GM11168 (cell line): Measurements from ENCODE around the gene FAM83D.
"Not testable (repeated sequence)": the region's sequence is repeated elsewhere in the genome, so short reads cannot be mapped to it uniquely, and the experiment has no call there.

Experiments used
- in situ Hi-C: fragments of 300-500 bp; cut with MboI; formaldehyde crosslinking; loops from one replicate; pipeline ENCODE4 v1.12.0; 2022; ENCODE audit warnings: low sequenced_read_pairs; ENCODE audit not compliant: unreplicated experiment

Gene FAM83D

GRCh38 chr20:38931984-38932383 is 5.8 kb downstream of the FAM83D start:
- in situ Hi-C loops = no loop called here

GRCh38 chr20:38932457-38933120 is 6.4 kb downstream of the FAM83D start:
- in situ Hi-C loops = no loop called here

GRCh38 chr20:38934530-38934929 is 8.3 kb downstream of the FAM83D start:
- in situ Hi-C loops = no loop called here

GRCh38 chr20:38935285-38935684 is 9.1 kb downstream of the FAM83D start:
- in situ Hi-C loops = no loop called here

- in situ Hi-C loops = no loop called here
Observed at GRCh38 chr20:38935967-38936407, 9.8 kb downstream of the FAM83D start.

- in situ Hi-C loops = no loop called here
Observed at GRCh38 chr20:38937000-38937399, 10.8 kb downstream of the FAM83D start.

- in situ Hi-C loops = no loop called here
Observed at GRCh38 chr20:38937978-38938473, 11.8 kb downstream of the FAM83D start.

GRCh38 chr20:38939686-38940085 is 13.5 kb downstream of the FAM83D start:
- in situ Hi-C loops = no loop called here

GRCh38 chr20:38940644-38941043 is 14.4 kb downstream of the FAM83D start:
- in situ Hi-C loops = no loop called here

- in situ Hi-C loops = no loop called here
Observed at GRCh38 chr20:38941726-38942389, 15.6 kb downstream of the FAM83D start.

GRCh38 chr20:38945012-38945411 is 18.8 kb downstream of the FAM83D start:
- in situ Hi-C loops = no loop called here

GRCh38 chr20:38946836-38947235 is 20.6 kb downstream of the FAM83D start:
- in situ Hi-C loops = no loop called here

- in situ Hi-C loops = no loop called here
Observed at GRCh38 chr20:38947931-38948362, 21.7 kb downstream of the FAM83D start.

- in situ Hi-C loops = no loop called here
Observed at GRCh38 chr20:38950254-38950653, 24.0 kb downstream of the FAM83D start.

GRCh38 chr20:38951611-38952010 is 25.4 kb downstream of the FAM83D start:
- in situ Hi-C loops = no loop called here

GRCh38 chr20:38952153-38952552 is 25.9 kb downstream of the FAM83D start:
- in situ Hi-C loops = no loop called here

- in situ Hi-C loops = no loop called here
Observed at GRCh38 chr20:38953630-38954340, 27.6 kb downstream of the FAM83D start.

- in situ Hi-C loops = no loop called here
Observed at GRCh38 chr20:38957235-38957876, 31.1 kb downstream of the FAM83D start.

GRCh38 chr20:38957915-38958485 is 31.8 kb downstream of the FAM83D start:
- in situ Hi-C loops = no loop called here

GRCh38 chr20:38960187-38960687 is 34.0 kb downstream of the FAM83D start:
- in situ Hi-C loops = not testable (repeated sequence)
